ENCODE results near the gene ADAMTS1. TPM values are rescaled to one million over a fixed set of nuclear protein-coding genes. Genes with fewer than 3 reads are reported as not detected.

ADAMTS1 gene
- total RNA-seq, 3 donors from 2014 or later (not counting 1 experiment from before 2014, with no cell fraction given): 12.5 to 18.7 (median 17.1) TPM

DNA sequence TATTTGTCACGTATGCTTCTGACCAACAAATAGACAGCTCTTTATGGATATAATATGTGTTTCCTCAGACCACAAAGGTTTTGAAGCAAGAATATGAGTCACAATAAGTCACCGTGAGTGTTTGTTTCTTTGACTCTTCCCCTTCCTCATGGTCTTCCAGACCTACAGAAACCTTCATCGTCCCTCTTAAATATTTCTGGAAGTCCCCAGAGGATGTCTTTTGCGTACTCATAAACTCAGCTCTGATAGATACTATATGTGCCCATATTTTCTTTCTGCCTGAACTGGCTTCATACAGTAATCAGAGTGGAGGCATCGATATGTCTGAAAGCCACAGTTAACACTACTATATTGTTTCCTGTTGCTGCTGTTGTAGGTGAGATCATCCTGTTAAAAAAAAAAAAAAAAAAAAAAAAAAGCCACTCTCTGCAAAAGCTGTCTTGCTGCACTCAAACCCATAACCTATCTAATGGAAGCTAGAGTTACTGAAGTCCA lies 38.4 kb downstream of the ADAMTS1 start:
- no peak for DNase-seq
- peak; percentile 70 to 87 (median 87) for ATAC-seq
- intact Hi-C loops (cut with micrococcal nuclease): loop anchor here (2.0 kb wide), 1 partner anchor 38 kb away; the partner anchor contains the start of gene ADAMTS1
- Histone ChIP-seq H3K36me3 (ENCODE audit: control insufficient read depth, insufficient read depth, low read length) (no peaks in the 10 kb centered on the region), H3K27me3 (ENCODE audit: control insufficient read depth, insufficient read depth, low read length) (no peaks in the 10 kb centered on the region), H3K4me1 (ENCODE audit: control insufficient read depth, insufficient read depth, low read length) (no peaks in the 10 kb centered on the region), H3K9me3 (ENCODE audit: control insufficient read depth, insufficient read depth, low read length) (no peaks in the 10 kb centered on the region), H3K27ac (ENCODE audit: low read length) (peak overlapping the region; percentile 6), H3K4me3 (ENCODE audit: low read length) (no peak overlapping the region)
- Mint-ChIP-seq H3K4me1 (peaks cover 16 to 25% of the 10 kb centered on the region in 2 donors), H3K4me3 (peak overlapping the region; percentile 76), H3K9me3 (no peaks in the 10 kb centered on the region), H3K36me3 (no peaks in the 10 kb centered on the region), H3K27ac (peak overlapping the region; percentile 80 to 93), H3K27me3 (ENCODE audit: low read depth in 2 of 2) (peaks cover 0 to 5% of the 10 kb centered on the region in 2 donors)
- TF ChIP-seq, protein P1, sequence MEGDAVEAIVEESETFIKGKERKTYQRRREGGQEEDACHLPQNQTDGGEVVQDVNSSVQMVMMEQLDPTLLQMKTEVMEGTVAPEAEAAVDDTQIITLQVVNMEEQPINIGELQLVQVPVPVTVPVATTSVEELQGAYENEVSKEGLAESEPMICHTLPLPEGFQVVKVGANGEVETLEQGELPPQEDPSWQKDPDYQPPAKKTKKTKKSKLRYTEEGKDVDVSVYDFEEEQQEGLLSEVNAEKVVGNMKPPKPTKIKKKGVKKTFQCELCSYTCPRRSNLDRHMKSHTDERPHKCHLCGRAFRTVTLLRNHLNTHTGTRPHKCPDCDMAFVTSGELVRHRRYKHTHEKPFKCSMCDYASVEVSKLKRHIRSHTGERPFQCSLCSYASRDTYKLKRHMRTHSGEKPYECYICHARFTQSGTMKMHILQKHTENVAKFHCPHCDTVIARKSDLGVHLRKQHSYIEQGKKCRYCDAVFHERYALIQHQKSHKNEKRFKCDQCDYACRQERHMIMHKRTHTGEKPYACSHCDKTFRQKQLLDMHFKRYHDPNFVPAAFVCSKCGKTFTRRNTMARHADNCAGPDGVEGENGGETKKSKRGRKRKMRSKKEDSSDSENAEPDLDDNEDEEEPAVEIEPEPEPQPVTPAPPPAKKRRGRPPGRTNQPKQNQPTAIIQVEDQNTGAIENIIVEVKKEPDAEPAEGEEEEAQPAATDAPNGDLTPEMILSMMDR (IDR thresholded peaks at IDR 0.05): no peak
- 67% methylated on average over 4 of the region's 5 CpGs for WGBS (ENCODE audit: insufficient coverage)

DNA sequence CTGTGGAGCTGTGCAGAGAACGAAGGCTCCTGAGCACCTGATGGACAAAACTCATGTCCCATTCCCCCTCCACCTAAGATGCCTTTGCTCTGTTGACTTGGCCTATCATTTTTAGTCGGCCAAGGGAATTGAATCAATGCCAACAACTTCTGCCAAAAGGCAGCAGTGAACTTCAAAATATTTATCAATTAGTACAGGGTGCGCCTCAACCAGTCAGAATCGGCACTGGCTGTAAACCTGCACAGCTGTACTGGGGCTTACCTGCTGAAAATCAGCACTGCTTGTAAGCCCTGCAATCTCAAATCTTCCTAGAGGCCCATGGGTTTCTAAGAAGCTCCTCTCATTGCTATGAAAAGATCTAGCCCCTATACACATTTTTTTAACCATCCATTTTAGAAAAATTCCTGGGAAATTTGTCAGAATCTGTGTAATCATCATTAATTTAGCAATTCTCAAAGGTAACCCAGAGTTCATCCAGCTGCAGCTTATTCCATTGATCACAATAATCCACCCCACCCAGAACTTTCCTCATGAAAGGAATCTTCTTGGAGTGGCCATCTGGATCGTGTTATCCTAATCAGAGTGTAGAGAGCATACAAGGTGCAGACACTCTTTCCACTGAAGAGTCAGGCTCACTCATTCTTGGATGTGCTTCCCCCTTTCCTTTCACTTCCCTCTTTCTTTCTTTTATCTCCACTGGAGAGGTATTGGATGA lies 40.2 kb downstream of the ADAMTS1 start:
- Histone ChIP-seq H3K36me3 (ENCODE audit: control insufficient read depth, insufficient read depth, low read length) (no peaks in the 10 kb centered on the region), H3K27me3 (ENCODE audit: control insufficient read depth, insufficient read depth, low read length) (no peaks in the 10 kb centered on the region), H3K4me3 (ENCODE audit: low read length) (no peak overlapping the region), H3K4me1 (ENCODE audit: control insufficient read depth, insufficient read depth, low read length) (no peaks in the 10 kb centered on the region), H3K9me3 (ENCODE audit: control insufficient read depth, insufficient read depth, low read length) (no peaks in the 10 kb centered on the region), H3K27ac (ENCODE audit: low read length) (no peak overlapping the region)
- ATAC-seq (no peak), DNase-seq (no peak)
- TF ChIP-seq, protein P1 (IDR thresholded peaks at IDR 0.05): no peak
- intact Hi-C loops (cut with micrococcal nuclease): no loop called here
- Mint-ChIP-seq H3K4me3 (no peak overlapping the region), H3K4me1 (peaks cover 16 to 25% of the 10 kb centered on the region in 2 donors), H3K36me3 (no peaks in the 10 kb centered on the region), H3K27me3 (ENCODE audit: low read depth in 2 of 2) (peaks cover 0 to 5% of the 10 kb centered on the region in 2 donors), H3K27ac (no peak overlapping the region), H3K9me3 (no peaks in the 10 kb centered on the region)
- WGBS (ENCODE audit: insufficient coverage): 92% methylated on average over 5 of the region's 5 CpGs

DNA sequence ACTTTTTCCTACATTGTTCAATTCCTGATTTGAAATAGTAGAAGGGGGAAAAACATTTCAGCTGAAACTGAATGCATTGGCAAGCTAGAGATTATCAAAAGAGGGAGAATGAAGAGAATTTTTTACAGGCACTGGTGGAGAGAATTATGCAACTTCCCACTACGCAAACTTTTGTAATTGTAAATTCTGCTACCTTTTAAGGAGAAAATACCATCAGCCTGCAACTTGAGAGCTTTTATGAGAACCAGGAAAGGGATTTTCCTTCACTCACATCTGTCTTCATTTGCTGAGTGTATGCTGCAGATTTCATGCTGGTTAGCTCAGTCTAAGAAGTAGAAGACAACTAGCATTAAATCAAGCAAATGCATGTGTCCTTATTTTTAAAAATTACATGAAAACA lies 43.7 kb downstream of the ADAMTS1 start:
- H3K4me1 ChIP-seq (ENCODE audit: control insufficient read depth, insufficient read depth, low read length): no peaks in the 10 kb centered on the region
- Mint-ChIP-seq H3K36me3 (no peaks in the 10 kb centered on the region), H3K4me3 (no peak overlapping the region), H3K27ac (no peak overlapping the region), H3K4me1 (peaks cover 13 to 26% of the 10 kb centered on the region in 2 donors), H3K9me3 (no peaks in the 10 kb centered on the region), H3K27me3 (ENCODE audit: low read depth in 2 of 2) (peaks cover 0 to 5% of the 10 kb centered on the region in 2 donors)
- intact Hi-C loops (cut with micrococcal nuclease): no loop called here
- 100% methylated on average over 1 of the region's 1 CpG for WGBS (ENCODE audit: insufficient coverage)
- no peaks in the 10 kb centered on the region for H3K36me3 ChIP-seq (ENCODE audit: control insufficient read depth, insufficient read depth, low read length)
- H3K27me3 ChIP-seq (ENCODE audit: control insufficient read depth, insufficient read depth, low read length): no peaks in the 10 kb centered on the region
- no peak overlapping the region for H3K27ac ChIP-seq (ENCODE audit: low read length)
- no peaks in the 10 kb centered on the region for H3K9me3 ChIP-seq (ENCODE audit: control insufficient read depth, insufficient read depth, low read length)
- no peak for DNase-seq
- TF ChIP-seq, protein P1 (IDR thresholded peaks at IDR 0.05): no peak
- no peak overlapping the region for H3K4me3 ChIP-seq (ENCODE audit: low read length)
- ATAC-seq: no peak
